Endothelial cell of umbilical vein (primary cell): ENCODE results near the gene WDR5.

Source experiments
- POLR2A ChIP-seq: IDR thresholded peaks from 2 replicates; pipeline ENCODE4 v1.6.1; 2012; ENCODE audit warnings: low read depth, mild to moderate bottlenecking, control low read depth, low read length
- POLR2AphosphoS5 ChIP-seq: IDR thresholded peaks from 2 replicates; pipeline ENCODE4 v1.6.1; 2012; ENCODE audit warnings: low read depth, mild to moderate bottlenecking, control low read depth, low read length, moderate library complexity; ENCODE audit not compliant: insufficient read depth

GRCh38 chr9:134179918-134180785, 44.3 kb downstream of the WDR5 start:
- TF ChIP-seq POLR2AphosphoS5 (no peak), POLR2A (no peak)
